ENCODE data around the gene NCBP1.
"Not testable (repeated sequence)": the region's sequence is repeated elsewhere in the genome, so short reads cannot be mapped to it uniquely, and the experiment has no call there.

The NCBP1 gene

DNA sequence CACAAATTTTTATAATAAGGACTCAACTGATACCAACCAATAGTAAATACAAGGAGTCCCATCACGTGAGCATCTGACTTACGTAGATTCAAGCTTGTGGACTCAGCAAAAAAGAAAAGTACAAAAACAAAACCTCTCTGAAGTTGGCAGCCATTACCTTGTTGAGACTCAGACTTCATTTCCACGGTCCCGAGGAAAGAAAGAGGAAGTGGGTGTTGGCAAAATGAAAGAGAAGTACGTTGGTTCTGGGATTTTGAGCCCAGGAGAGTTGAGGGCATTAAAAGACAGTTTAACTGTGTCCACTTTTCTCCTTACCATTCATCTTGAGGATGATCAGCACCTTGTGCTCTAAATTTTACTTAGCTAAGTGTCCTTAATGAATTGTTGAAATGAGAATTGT is 26.7 kb downstream of the NCBP1 start:
- in situ Hi-C loops (cut with MboI; ENCODE audit: low pct_unique_long_range_greater_than_20kb, low sequenced_read_pairs), result no loop called here
- peak; percentile 44 for DNase-seq

DNA sequence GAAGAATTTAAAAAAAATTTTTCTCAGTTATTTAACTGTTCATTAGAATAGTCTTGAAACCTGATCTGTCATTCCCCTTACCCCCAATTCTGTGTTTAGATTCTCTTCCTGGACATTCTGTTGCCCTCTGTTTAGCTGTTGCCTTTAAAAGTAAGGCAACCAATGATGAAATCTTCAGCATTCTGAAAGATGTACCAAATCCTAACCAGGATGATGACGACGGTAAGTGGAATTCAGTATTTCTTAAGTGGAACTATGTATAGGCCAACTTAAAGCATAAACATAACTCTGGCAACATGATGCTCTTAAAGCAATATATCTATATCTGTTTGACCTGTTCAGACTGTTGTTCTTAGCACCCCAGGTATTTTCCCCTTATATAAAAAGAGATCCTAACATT is 27.2 kb downstream of the NCBP1 start:
- in situ Hi-C loops (cut with MboI; ENCODE audit: low pct_unique_long_range_greater_than_20kb, low sequenced_read_pairs), result no loop called here
- DNase-seq, result no peak

DNA sequence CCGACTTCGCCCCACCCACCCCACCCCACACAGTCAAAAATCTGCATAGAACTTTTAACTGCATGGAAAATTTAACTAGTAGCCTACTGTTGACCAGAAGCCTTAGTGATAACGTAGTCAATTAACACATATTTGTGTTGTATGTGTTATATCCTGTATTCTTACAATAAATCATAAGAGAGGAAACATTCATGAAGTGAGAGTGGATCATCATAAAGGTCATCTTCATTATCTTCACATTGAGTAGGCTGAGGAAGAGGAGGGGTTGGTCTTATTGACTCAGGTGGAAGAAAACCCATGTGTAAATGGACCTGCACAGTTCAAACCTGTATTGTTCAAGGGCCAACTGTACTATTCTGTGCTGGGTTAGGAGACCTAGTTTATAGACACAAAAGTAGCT is 32.1 kb downstream of the NCBP1 start:
- in situ Hi-C loops (cut with MboI; ENCODE audit: low pct_unique_long_range_greater_than_20kb, low sequenced_read_pairs), result no loop called here

DNA sequence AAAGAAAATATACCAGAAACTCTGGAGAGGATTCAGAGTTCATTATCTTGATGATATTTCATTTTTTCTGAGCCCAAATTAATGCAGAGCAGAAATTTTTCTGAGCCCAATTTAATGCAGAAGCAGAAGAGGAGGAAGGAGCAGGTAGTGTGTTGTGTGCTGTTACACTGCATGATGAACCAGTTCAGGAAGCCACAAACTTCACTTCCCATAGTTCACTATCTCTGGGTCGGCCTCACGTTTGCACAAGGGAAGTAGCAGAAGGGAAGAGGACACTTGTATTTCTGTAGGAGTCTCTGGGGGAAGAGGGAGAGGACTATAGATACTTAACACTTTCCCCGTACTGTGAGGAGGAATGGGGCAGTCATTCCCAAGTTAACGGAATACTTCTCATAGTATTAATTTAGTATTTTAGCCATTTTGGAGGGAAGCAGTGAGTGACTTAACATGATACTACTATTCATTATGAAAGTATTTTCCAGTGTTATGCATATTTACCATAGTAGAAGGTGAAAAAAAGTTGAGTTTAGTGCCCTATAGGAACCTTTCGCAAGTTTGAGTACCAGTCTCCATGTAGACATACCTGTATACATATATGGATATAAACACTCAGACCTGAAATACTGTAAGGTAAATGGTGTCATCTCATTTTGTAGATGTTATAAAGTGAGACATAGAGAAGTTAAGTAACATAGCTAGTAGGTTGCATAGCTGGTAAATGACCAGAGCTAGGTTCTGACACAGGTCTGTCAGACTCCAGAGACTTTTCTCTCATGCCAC is 33.5 kb downstream of the NCBP1 start:
- peak; percentile 55 for DNase-seq
- in situ Hi-C loops (cut with MboI; ENCODE audit: low pct_unique_long_range_greater_than_20kb, low sequenced_read_pairs), result no loop called here

More for the DNA sequence above, 32.1 kb downstream of the NCBP1 start:
- DNase-seq, result no peak

DNA sequence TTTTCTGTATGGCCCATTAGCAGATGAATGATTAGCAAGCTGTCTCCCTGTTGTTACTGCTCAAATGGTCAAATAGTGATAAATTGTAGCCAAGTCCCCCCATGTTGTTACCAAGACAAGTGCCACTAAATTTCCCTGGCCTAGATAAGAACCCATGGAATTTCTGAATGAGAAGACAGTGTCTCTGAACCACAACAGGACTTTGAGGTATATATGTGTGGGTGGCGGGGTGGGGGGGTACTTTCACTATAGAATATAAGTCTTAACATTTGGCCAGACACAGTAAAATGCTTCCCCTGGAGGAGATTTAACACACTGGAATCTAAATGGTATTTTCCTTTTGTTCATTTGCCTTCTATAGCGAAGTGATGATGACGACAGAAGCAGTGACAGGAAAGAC is 34.9 kb downstream of the NCBP1 start:
- no peak for DNase-seq
- in situ Hi-C loops (cut with MboI; ENCODE audit: low pct_unique_long_range_greater_than_20kb, low sequenced_read_pairs), result no loop called here

DNA sequence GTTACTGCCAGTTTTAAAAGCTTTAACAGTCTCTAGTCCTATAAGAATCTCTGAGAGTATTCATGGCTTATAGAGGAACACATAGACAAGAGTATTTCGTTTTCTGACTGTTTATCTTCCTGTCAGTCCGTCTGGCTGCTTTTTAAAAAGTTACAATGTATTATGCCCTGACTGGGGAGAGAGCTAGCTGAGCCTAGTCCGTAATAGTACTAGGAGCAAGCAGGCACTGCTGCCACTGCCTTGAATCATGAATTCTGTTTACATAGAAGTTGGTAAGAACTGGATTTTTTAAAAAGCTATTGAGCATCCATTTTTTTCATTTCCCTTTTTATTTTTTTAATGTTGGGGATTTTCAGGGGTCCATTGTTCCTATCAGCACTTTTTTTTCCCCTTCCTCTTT is 37.0 kb downstream of the NCBP1 start:
- no peak for DNase-seq
- in situ Hi-C loops (cut with MboI; ENCODE audit: low pct_unique_long_range_greater_than_20kb, low sequenced_read_pairs), result no loop called here

DNA sequence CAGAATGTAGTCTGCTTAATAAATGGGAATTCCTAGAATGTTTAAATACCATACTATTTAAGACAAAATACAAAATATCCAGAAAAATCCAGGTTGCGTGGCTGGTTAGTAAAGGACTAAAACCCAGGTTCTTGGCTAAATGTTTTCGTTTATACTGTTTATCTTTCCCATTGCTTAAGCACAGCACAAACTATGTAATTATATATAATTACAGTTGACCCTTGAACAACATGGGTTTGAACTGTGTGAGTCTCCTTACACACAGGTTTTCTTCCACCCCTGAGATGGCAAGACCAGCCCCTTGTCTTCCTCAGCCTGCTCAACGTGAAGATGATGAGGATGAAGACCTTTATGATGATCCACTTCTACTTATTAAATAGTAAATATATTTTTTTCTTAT is 38.8 kb downstream of the NCBP1 start:
- no peak for DNase-seq
- in situ Hi-C loops (cut with MboI; ENCODE audit: low pct_unique_long_range_greater_than_20kb, low sequenced_read_pairs), result no loop called here

DNA sequence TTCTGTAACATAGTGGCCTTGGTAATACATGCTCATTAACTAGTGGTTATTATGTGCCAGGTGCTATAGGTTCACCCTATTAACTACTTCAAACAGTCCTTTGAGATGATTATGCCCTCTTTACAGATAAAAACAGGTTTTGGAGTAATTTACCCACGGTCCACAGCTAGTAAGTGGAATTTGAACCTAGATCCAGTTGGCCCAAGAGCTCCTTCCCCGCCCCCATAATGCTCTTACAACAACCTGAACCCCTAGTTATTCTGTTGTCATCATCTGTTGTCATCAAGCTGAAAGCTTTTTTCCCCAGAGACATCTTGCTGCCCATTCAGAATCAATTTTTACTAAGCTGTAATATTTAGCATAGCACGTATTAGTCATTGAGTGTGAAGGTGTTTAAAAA is 40.3 kb downstream of the NCBP1 start:
- in situ Hi-C loops (cut with MboI; ENCODE audit: low pct_unique_long_range_greater_than_20kb, low sequenced_read_pairs), result no loop called here
- DNase-seq, result no peak

DNA sequence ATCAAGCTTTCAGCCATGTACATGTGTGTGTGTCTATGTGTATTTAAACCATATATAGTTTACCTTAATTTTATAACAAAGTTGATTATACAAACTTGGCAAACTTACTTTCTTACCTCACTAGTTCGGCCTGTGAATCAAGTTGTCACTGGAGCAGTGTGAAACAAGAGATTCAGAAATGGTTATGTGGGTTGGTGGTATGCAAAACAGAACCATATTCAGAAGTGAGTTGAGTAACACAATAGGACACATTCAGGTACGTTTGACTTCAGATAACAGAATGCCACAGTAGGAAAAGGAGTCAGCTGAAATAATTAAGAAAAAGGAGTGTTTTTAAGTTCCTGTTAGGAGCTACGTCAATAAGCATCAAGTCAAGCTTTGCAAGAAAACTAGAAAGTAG is 42.0 kb downstream of the NCBP1 start:
- in situ Hi-C loops (cut with MboI; ENCODE audit: low pct_unique_long_range_greater_than_20kb, low sequenced_read_pairs), result no loop called here
- DNase-seq, result no peak

DNA sequence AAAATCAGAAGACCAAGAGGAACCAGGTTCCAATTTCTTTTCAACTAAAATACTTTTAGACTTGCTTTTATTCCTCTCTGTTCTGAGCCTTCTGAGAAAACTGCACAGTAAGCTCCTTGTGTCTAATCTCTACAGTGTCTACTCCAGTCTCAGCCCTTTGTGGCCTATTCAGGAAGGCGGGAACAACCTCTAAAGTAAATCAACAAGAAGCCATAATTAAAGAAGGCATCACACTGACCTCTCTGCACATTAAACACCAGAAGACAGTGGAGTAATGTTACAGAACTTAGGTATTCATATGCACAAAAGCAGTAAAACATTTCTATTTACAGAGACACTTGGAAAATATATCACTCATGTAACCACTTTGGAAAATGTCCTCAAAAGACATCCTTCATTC is 48.6 kb downstream of the NCBP1 start:
- in situ Hi-C loops (cut with MboI; ENCODE audit: low pct_unique_long_range_greater_than_20kb, low sequenced_read_pairs), result no loop called here
- no peak for DNase-seq

DNA sequence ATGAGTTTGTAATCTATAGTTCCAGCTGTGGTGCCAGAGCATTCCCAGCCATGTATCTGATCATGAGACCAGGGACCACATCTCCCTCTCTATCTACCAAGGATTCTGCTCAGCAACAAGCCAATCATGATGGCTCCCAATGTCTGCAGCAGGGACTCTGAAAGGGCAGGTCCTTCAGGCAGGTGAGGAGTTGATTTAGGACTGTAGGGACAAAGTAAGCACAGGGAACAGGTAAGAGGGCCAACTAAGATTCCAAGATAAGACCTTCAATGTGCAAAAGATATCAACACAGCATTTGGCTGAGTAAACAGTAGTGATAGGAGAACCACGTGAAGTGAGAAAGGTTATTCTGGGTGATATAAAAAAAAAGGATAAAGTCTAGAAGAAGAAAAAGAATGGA is 55.0 kb downstream of the NCBP1 start:
- no peak for DNase-seq
- in situ Hi-C loops (cut with MboI; ENCODE audit: low pct_unique_long_range_greater_than_20kb, low sequenced_read_pairs), result no loop called here

DNA sequence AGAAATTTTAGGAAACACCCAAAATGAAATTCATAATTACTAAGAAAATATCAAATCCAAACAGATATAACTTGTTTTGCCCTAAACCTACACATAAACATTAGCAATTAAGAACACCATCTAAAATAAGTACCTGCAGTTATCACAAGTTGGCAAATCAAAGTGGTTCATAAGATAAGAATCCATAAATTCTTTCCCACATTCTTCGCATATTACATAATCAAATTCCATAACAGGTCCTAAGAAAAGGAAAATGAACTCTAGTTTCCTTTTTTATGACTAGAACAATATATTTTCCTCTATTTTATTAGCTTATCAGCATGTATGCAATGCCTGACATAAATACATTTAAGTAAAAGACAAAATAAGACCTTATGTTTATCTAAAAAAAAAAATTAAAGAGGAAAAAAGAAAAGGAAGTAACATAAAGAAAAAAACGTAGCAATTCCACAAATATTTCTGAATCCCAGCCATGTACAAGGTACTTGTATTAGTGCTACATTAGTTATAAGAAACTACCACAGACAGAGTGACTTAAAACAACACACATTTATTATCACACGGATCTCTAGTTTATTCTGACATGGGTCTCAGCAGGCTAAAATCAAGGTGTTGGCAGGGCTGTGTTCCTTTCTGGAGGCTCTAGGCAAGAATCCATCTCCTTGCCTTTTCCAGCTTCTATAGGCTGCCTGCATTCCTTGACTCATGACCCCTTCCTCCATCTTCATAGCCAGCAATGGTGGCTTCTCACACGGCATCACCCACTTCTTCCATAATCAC is 56.0 kb downstream of the NCBP1 start:
- in situ Hi-C loops (cut with MboI; ENCODE audit: low pct_unique_long_range_greater_than_20kb, low sequenced_read_pairs), result no loop called here
- no peak for DNase-seq

DNA sequence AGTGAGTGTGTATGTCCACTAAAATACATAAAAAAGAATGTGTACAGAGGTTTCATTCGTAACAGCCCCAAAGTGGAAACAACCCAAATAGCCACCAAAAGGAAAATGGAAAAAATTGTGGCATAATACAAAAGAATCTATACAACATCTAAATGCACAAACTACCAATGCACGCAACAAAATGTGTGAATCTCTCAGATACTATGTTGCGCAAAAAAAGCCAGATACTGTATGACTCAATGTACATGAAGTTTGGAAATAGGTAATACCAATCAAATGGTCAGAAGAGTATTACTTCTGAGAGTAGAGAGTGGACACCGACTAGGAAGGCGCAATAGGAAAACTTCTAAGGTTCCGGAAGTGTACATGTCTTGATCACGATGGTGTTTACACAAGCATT is 61.1 kb downstream of the NCBP1 start:
- no peak for DNase-seq
- in situ Hi-C loops (cut with MboI; ENCODE audit: low pct_unique_long_range_greater_than_20kb, low sequenced_read_pairs), result no loop called here

DNA sequence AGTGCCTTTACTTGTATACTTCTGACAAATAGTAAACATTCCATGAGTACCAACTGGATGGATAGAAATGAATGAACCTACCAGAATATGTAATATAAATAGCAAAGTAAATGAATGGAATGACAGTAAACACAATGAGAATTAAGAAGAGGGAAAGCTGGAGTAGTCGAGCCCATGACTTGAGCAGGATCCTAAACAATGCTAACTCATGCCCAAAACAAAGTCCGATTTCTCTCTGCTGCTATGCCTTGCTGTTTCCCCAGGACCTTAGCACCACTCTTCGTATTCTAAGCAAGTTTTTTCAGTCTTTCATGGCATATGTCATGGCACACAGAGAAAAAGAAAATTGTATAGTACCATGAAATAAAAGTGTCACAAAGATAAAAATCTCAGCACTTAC is 61.8 kb downstream of the NCBP1 start:
- no peak for DNase-seq
- in situ Hi-C loops (cut with MboI; ENCODE audit: low pct_unique_long_range_greater_than_20kb, low sequenced_read_pairs), result no loop called here

DNA sequence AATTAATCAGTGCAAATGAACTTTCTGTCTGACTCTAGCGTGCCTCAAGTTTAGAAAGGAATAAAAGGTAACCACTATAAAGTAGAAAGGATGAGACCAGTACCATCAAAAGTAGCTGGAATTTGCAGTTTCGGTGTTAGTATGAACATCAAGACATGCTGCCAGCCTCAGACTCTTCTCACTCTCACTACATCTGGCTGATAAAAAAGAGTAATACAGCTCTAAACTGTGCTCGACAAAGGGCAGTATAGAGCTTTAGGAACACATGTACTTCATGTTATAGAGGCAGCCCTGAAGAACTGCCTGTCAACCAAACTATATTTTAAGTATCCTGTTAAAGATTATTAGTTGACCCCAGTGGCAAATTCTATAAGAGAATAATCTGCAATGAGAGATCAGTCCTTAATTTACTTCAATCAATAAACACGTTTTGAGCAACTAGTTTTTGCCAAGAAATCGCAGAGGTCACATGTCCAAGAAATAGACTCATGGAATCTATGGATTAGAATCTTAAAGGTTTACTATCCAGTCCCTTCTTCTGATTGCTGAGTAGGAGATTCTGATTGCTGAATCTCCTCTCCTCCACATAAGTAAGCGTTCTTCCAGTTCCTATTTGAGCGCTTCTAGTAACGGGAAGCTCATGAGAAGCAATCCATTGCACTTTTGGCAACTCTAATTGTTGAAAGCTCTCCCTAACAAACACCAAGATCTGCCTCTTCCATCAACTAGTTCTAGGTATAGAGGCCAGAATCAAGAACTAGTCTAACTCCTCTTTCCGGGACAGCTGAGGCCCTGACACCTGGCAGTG is 62.6 kb downstream of the NCBP1 start:
- in situ Hi-C loops (cut with MboI; ENCODE audit: low pct_unique_long_range_greater_than_20kb, low sequenced_read_pairs), result no loop called here
- no peak for DNase-seq

DNA sequence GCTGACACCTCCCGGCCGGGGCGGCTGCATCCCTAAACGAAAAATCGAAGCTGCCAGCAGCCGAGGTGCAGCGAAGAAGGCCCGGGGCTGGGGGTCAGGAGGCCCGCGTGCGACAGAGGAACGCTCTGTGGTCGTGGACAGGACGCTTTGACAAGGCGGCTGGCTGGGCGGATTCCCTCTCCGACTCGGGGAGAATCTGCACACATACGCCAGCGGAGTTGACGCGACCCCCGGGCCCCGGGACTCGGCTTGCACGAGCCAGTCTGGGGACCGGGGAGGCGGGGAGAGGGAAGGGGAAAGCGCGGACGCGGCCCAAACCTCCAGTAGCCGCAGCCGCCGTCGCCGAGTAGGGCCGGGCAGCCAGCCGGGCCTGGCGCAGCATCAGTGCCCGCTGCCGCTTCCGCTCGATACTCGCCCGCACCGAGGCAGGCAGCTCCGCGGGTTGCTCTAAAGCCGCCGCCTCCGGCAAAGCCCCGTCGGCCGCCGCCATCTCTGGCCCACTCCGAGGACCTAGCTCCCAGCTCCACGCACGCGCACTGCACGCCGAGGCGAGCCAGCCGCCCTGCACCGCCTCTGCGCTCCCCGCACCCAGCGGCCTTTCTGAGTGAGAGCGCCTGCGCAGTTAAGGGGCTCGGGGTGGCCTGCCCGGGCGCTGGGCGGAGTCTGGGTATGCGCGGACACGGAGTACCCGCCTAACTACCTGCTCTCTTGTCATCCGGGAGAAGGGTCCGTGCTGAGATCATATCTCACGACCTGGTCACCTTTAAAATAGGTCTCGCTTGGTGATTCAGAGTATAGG is 63.4 kb downstream of the NCBP1 start, which contains the start of gene XPA:
TSS of gene XPA (minus strand) at position 538 of the 799 bp plus-strand sequence. CDS start at position 490, 48 bp downstream.
- in situ Hi-C loops (cut with MboI; ENCODE audit: low pct_unique_long_range_greater_than_20kb, low sequenced_read_pairs), result no loop called here
- DNase-seq, result peak; percentile 93

DNA sequence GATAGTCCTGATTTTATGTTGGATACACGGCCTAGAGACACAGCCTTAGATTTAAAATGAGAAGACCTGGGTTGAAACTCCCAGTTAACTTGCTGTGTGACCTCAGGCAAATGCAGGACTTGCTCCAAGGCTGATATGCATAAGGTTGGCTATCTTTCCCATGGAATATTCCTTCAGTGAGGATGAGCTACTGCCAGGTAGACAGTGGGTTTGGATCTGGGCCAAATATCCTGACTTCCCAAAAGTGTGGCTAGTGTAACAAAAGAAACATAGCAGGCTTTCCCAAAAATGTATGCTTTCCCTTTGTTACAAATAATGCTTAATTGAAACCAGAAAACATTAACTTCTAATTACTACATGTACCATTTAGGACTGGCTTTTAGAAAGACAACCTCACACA is 64.2 kb downstream of the NCBP1 start:
- in situ Hi-C loops (cut with MboI; ENCODE audit: low pct_unique_long_range_greater_than_20kb, low sequenced_read_pairs), result no loop called here

DNA sequence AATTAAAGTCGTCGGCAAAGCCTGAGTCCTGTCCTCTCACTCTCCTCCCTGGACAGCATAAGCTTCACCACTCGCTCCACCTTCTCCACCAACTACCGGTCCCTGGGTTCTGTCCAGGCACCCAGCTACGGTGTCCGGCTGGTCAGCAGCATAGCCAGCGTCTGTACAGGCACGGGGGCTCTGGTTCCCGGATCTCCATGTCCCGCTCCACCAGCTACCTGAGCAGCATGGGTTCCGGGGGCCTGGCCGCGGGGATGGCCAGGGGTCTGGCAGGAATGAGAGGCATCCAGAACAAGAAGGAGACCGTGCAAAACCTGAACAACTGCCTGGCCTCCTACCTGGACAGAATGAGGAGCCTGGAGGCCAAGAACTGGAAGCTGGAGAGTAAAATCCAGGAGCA is 65.2 kb downstream of the NCBP1 start:
- in situ Hi-C loops (cut with MboI; ENCODE audit: low pct_unique_long_range_greater_than_20kb, low sequenced_read_pairs), result no loop called here
- no peak for DNase-seq

More for the DNA sequence above, 64.2 kb downstream of the NCBP1 start:
- DNase-seq, result no peak

DNA sequence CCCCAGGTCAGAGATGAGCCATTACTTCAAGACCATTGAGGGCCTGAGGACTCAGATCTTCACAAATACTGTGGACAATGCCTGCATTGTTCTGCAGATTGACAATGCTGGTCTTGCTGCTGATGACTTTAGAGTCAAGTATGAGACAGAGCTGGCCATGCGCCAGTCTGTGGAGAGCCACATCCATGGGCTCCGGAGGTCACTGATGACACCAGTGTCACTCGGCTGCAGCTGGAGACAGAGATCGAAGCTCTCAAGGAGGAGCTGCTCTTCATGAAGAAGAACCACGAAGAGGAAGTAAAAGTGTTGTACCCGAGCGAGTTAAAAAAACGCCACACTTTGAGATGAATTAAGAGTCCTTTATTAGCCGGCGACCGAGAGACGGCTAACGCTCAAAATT is 65.7 kb downstream of the NCBP1 start:
- DNase-seq, result peak; percentile 35
- in situ Hi-C loops (cut with MboI; ENCODE audit: low pct_unique_long_range_greater_than_20kb, low sequenced_read_pairs), result not testable (repeated sequence)

All from KBM-7 (cell line).